ENCODE results near the gene TSPAN7.

GRCh38 chrX:38646129-38646528, 84.8 kb downstream of the TSPAN7 start:
- TF ChIP-seq, protein P1, sequence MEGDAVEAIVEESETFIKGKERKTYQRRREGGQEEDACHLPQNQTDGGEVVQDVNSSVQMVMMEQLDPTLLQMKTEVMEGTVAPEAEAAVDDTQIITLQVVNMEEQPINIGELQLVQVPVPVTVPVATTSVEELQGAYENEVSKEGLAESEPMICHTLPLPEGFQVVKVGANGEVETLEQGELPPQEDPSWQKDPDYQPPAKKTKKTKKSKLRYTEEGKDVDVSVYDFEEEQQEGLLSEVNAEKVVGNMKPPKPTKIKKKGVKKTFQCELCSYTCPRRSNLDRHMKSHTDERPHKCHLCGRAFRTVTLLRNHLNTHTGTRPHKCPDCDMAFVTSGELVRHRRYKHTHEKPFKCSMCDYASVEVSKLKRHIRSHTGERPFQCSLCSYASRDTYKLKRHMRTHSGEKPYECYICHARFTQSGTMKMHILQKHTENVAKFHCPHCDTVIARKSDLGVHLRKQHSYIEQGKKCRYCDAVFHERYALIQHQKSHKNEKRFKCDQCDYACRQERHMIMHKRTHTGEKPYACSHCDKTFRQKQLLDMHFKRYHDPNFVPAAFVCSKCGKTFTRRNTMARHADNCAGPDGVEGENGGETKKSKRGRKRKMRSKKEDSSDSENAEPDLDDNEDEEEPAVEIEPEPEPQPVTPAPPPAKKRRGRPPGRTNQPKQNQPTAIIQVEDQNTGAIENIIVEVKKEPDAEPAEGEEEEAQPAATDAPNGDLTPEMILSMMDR (IDR thresholded peaks at IDR 0.05; ENCODE audit: insufficient read depth, low read length): no peak
- no peak for TF ChIP-seq SPI1 (IDR thresholded peaks at IDR 0.05; ENCODE audit: borderline replicate concordance, low read depth)
